Uterus (tissue), 4 donors: ENCODE data around the gene ARMH3. TPM values are rescaled to one million over a fixed set of nuclear protein-coding genes. Genes with fewer than 3 reads are reported as not detected.

Experiments used
- DNase-seq, 2 donors: peaks; one replicate each; pipeline ENCODE4 v3.0.0-alpha.2; 2019 to 2020
- H3K27ac ChIP-seq, 2 donors: fragments of 200-600 bp; sonication (generic); 1 replicate in 1 of 2; 2 replicates in 1 of 2; pipeline ENCODE4 v1.5.1; 2016 to 2018
- H3K27me3 ChIP-seq, 2 donors: fragments of 200-600 bp; sonication (generic); one replicate each; pipeline ENCODE4 v1.5.1; 2018 to 2019; ENCODE audit warnings: control low read depth in 1 of 2
- H3K36me3 ChIP-seq, 2 donors: fragments of 200-600 bp; sonication (generic); one replicate each; pipeline ENCODE4 v1.5.1; 2019; ENCODE audit warnings: control low read depth in 1 of 2
- H3K4me1 ChIP-seq, 2 donors: fragments of 200-600 bp; sonication (generic); one replicate each; pipeline ENCODE4 v1.5.1; 2018 to 2019; ENCODE audit warnings: control low read depth in 1 of 2
- H3K4me3 ChIP-seq, 2 donors: fragments of 200-600 bp; sonication (generic); 1 replicate in 1 of 2; 2 replicates in 1 of 2; pipeline ENCODE4 v1.5.1; 2018 to 2019; ENCODE audit warnings: mild to moderate bottlenecking in 1 of 2
- H3K9me3 ChIP-seq, 2 donors: fragments of 200-600 bp; sonication (generic); one replicate each; pipeline ENCODE4 v1.5.1; 2019; ENCODE audit warnings: control low read depth in 1 of 2
- CTCF ChIP-seq, 4 experiments: fragments of 200-600 bp in 2 of 4; fragments of 450-650 bp in 2 of 4; sonication (generic) in 2 of 4; IDR thresholded peaks; one replicate each; pipeline ENCODE4 v1.5.1; 2016 to 2019; ENCODE audit warnings: antibody characterized with exemption in 4 of 4, mild to moderate bottlenecking in 2 of 4, moderate library complexity in 1 of 4
- POLR2A ChIP-seq, 2 donors: fragments of 450-650 bp; IDR thresholded peaks; one replicate each; pipeline ENCODE4 v1.6.1; 2016; ENCODE audit warnings: antibody characterized with exemption in 2 of 2, mild to moderate bottlenecking in 1 of 2, moderate library complexity in 1 of 2
- intact Hi-C: fragments of 100-400 bp; cut with DNase I; formaldehyde crosslinking; loops from one replicate; pipeline ENCODE4 v1.15.1; 2023; ENCODE audit warnings: low total_unique reads
- total RNA-seq, 4 donors: library from RNA; depleted of rRNA in 3 of 4; stranded (reverse); fragments of >200 nt in 3 of 4; gene quantifications; one replicate each; pipeline versions ENCODE4 v1.1.0 to v1.2.4, GENCODE V29; 2014 to 2023
- donor health status: DM: yes; HTN: yes; CAD: no.

The ARMH3 gene
- total RNA-seq, 4 donors from 2014 or later: 10.6 to 29.8 (median 20.9) TPM

- Histone ChIP-seq H3K4me3 (no peak overlapping the region), H3K27ac (no peak overlapping the region), H3K4me1 (peaks cover 0 to 6% of the 10 kb centered on the region in 2 donors), H3K27me3 (no peaks in the 10 kb centered on the region), H3K36me3 (no peaks in the 10 kb centered on the region), H3K9me3 (no peaks in the 10 kb centered on the region)
- intact Hi-C loops: no loop called here
- DNase-seq: no peak
- TF ChIP-seq CTCF (IDR thresholded peaks at IDR 0.05) (no peak), POLR2A (IDR thresholded peaks at IDR 0.05) (no peak)
These were observed 217.5 kb downstream of the ARMH3 start for GRCh38 chr10:101838416-101838970.

GRCh38 chr10:101837748-101838147 is 218.2 kb downstream of the ARMH3 start:
- H3K27ac ChIP-seq: no peak overlapping the region
- TF ChIP-seq CTCF (IDR thresholded peaks at IDR 0.05) (no peak), POLR2A (IDR thresholded peaks at IDR 0.05) (no peak)
- no peaks in the 10 kb centered on the region for H3K27me3 ChIP-seq
- peaks cover 0 to 6% of the 10 kb centered on the region in 2 donors for H3K4me1 ChIP-seq
- intact Hi-C loops: no loop called here
- no peak overlapping the region for H3K4me3 ChIP-seq
- DNase-seq: no peak
- no peaks in the 10 kb centered on the region for H3K9me3 ChIP-seq
- no peaks in the 10 kb centered on the region for H3K36me3 ChIP-seq

- H3K36me3 ChIP-seq: no peaks in the 10 kb centered on the region
- no peak overlapping the region for H3K4me3 ChIP-seq
- H3K9me3 ChIP-seq: no peaks in the 10 kb centered on the region
- DNase-seq: no peak
- TF ChIP-seq POLR2A (IDR thresholded peaks at IDR 0.05) (no peak), CTCF (IDR thresholded peaks at IDR 0.05) (no peak)
- intact Hi-C loops: no loop called here
- H3K27me3 ChIP-seq: no peaks in the 10 kb centered on the region
- H3K27ac ChIP-seq: no peak overlapping the region
- no peaks in the 10 kb centered on the region for H3K4me1 ChIP-seq
These were observed 220.6 kb downstream of the ARMH3 start for GRCh38 chr10:101835362-101835761.

GRCh38 chr10:101834341-101834740 is 221.6 kb downstream of the ARMH3 start:
- no peak for DNase-seq
- H3K9me3 ChIP-seq: no peaks in the 10 kb centered on the region
- no peaks in the 10 kb centered on the region for H3K4me1 ChIP-seq
- H3K36me3 ChIP-seq: no peaks in the 10 kb centered on the region
- no peak for TF ChIP-seq CTCF (IDR thresholded peaks at IDR 0.05)
- TF ChIP-seq POLR2A (IDR thresholded peaks at IDR 0.05): no peak
- intact Hi-C loops: no loop called here
- H3K27me3 ChIP-seq: no peaks in the 10 kb centered on the region
- no peak overlapping the region for H3K4me3 ChIP-seq
- no peak overlapping the region for H3K27ac ChIP-seq

GRCh38 chr10:101833466-101833865 is 222.5 kb downstream of the ARMH3 start:
- TF ChIP-seq CTCF (IDR thresholded peaks at IDR 0.05): no peak
- no peak for TF ChIP-seq POLR2A (IDR thresholded peaks at IDR 0.05)
- peak in 1 of 2 donors; percentile 2 for DNase-seq
- no peaks in the 10 kb centered on the region for H3K4me1 ChIP-seq
- no peaks in the 10 kb centered on the region for H3K36me3 ChIP-seq
- intact Hi-C loops: no loop called here
- H3K9me3 ChIP-seq: no peaks in the 10 kb centered on the region
- no peak overlapping the region for H3K4me3 ChIP-seq
- no peaks in the 10 kb centered on the region for H3K27me3 ChIP-seq
- H3K27ac ChIP-seq: no peak overlapping the region
